HepG2 (cell line): Measurements from ENCODE around the gene FAM171A2. TPM values are rescaled to one million over a fixed set of nuclear protein-coding genes. Genes with fewer than 3 reads are reported as not detected.

Experiments used
- ADNP ChIP-seq: sonication (generic); formaldehyde crosslinking; IDR thresholded peaks from 2 replicates; pipeline ENCODE4 v1.4.0; 2020; ENCODE audit warnings: missing genetic modification reagents
- AFF4 ChIP-seq: sonication (generic); formaldehyde crosslinking; IDR thresholded peaks from 2 replicates; pipeline ENCODE4 v1.4.0; 2020; ENCODE audit warnings: missing genetic modification reagents
- ATF4 ChIP-seq, 2 experiments: fragments of 450-650 bp in 1 of 2; sonication (generic) in 1 of 2; formaldehyde crosslinking; IDR thresholded peaks; 2 replicates each; pipeline versions ENCODE4 v1.5.0 to v1.8.0; 2020 to 2022; ENCODE audit warnings: mild to moderate bottlenecking in 1 of 2, missing genetic modification reagents in 1 of 2
- CAMTA2 ChIP-seq: sonication (generic); formaldehyde crosslinking; IDR thresholded peaks from 2 replicates; pipeline ENCODE4 v1.4.0; 2020; ENCODE audit warnings: mild to moderate bottlenecking, missing genetic modification reagents, borderline replicate concordance
- HIVEP1 ChIP-seq: sonication (generic); formaldehyde crosslinking; IDR thresholded peaks from 2 replicates; pipeline ENCODE4 v1.4.0; 2020; ENCODE audit warnings: mild to moderate bottlenecking, missing genetic modification reagents
- HOMEZ ChIP-seq: IDR thresholded peaks from 2 replicates; pipeline ENCODE4 v1.6.1; 2016; ENCODE audit warnings: low read depth
- HOXA9 ChIP-seq: sonication (generic); formaldehyde crosslinking; IDR thresholded peaks from 2 replicates; pipeline ENCODE4 v1.8.1; 2022; ENCODE audit warnings: missing genetic modification reagents, mild to moderate bottlenecking, moderate library complexity, borderline replicate concordance
- KIAA2018 ChIP-seq: sonication (generic); formaldehyde crosslinking; IDR thresholded peaks from 2 replicates; pipeline ENCODE4 v1.5.0; 2020; ENCODE audit warnings: mild to moderate bottlenecking, missing genetic modification reagents, borderline replicate concordance
- KLF15 ChIP-seq: sonication (generic); formaldehyde crosslinking; IDR thresholded peaks from 2 replicates; pipeline ENCODE4 v1.8.1; 2023; ENCODE audit warnings: borderline replicate concordance, mild to moderate bottlenecking, inconsistent platforms, missing genetic modification reagents, mixed read lengths
- MED1 ChIP-seq: sonication (generic); formaldehyde crosslinking; IDR thresholded peaks from 2 replicates; pipeline ENCODE4 v1.4.0; 2020; ENCODE audit warnings: missing genetic modification reagents
- MYPOP ChIP-seq: sonication (generic); formaldehyde crosslinking; IDR thresholded peaks from 2 replicates; pipeline ENCODE4 v1.8.1; 2023; ENCODE audit warnings: mild to moderate bottlenecking, moderate library complexity, missing genetic modification reagents
- RNF2 ChIP-seq: fragments of 450-650 bp; conservative IDR thresholded peaks from 2 replicates; pipeline ENCODE4 v1.6.1; 2016; ENCODE audit warnings: low read depth
- SIN3B ChIP-seq: fragments of 150-350 bp; IDR thresholded peaks from 2 replicates; pipeline ENCODE4 v1.6.1; 2014; ENCODE audit warnings: low read length
- polyA plus RNA-seq, 8 experiments: library from polyadenylated mRNA; depleted of rRNA in 3 of 8; stranded (reverse) in 7 of 8; unstranded in 1 of 8; fragments of >200 nt; fragmentation: Illumina TruSeq in 4 of 8; extraction: Trizol in 4 of 8; gene quantifications; 2 replicates each; pipeline versions ENCODE4 v1.2.1 to v1.2.3, GENCODE V29; 2011 to 2016; ENCODE audit warnings: low read depth in 4 of 8, missing spikeins in 1 of 8, mixed read lengths in 1 of 8; ENCODE audit not compliant: insufficient read depth in 1 of 8
- total RNA-seq, 5 experiments: library from RNA; depleted of rRNA; stranded (reverse); fragments of >200 nt; fragmentation: Illumina TruSeq; extraction: Trizol; gene quantifications; 2 replicates each; pipeline ENCODE4 v1.2.3, GENCODE V29; 2016; ENCODE audit warnings: low read depth in 1 of 5

The FAM171A2 gene
- total and polyA plus RNA-seq, 2 of the 13 experiments (the other 11 are each of a cell fraction or from before 2014, with no cell fraction given): 1.8 to 3.6 TPM

GRCh38 chr17:44308320-44308818, 55.3 kb downstream of the FAM171A2 start, which contains the start of gene RUNDC3A (continued):
- TF ChIP-seq KIAA2018 (no peak), HIVEP1 (CRISPR knock-in tag) (peak; percentile 71; the same call in 1 of the 2 replicates), KLF15 (CRISPR knock-in tag) (peak; percentile 78; the same call in 1 of the 2 replicates), ATF4 (CRISPR knock-in tag; IDR thresholded peaks at IDR 0.05) (peak in 1 of 2 experiments; percentile 65; a peak in 2 of 4 replicates), MYPOP (0 out of 2 replicates have a peak, but pooled peaks have one; percentile 35), ADNP (CRISPR knock-in tag) (no peak), SIN3B (no peak), HOMEZ (0 out of 2 replicates have a peak, but pooled peaks have one; percentile 49), HOXA9 (peak; percentile 90), CAMTA2 (peak; percentile 79; the same call in 1 of the 2 replicates), MED1 (CRISPR knock-in tag) (peak; percentile 43; the same call in 1 of the 2 replicates), AFF4 (CRISPR knock-in tag) (no peak), RNF2 (no peak)
